ENCODE data around the gene TMEM51.
A peak's percentile ranks its signal among the peaks of the same experiment; 100 is the strongest.

Gene TMEM51

GRCh38 chr1:15137809-15138208 lies 15.7 kb upstream of the TMEM51 start:
- Mint-ChIP-seq H3K27me3 (ENCODE audit: low read depth) (peaks cover 52% of the 10 kb centered on the region), H3K4me1 (ENCODE audit: low read depth) (peaks cover 2% of the 10 kb centered on the region), H3K4me3 (no peak overlapping the region), H3K36me3 (ENCODE audit: low read depth) (no peaks in the 10 kb centered on the region), H3K9me3 (no peaks in the 10 kb centered on the region), H3K27ac (no peak overlapping the region)
- DNase-seq (ENCODE audit: low spot score) = no peak

- no peak for DNase-seq (ENCODE audit: low spot score)
- no peaks in the 10 kb centered on the region for H3K36me3 Mint-ChIP-seq (ENCODE audit: low read depth)
- H3K4me3 Mint-ChIP-seq = no peak overlapping the region
- H3K27ac Mint-ChIP-seq = no peak overlapping the region
- no peaks in the 10 kb centered on the region for H3K9me3 Mint-ChIP-seq
- peaks cover 2% of the 10 kb centered on the region for H3K4me1 Mint-ChIP-seq (ENCODE audit: low read depth)
- H3K27me3 Mint-ChIP-seq (ENCODE audit: low read depth) = peaks cover 50% of the 10 kb centered on the region
Measured at GRCh38 chr1:15139654-15140350, 13.7 kb upstream of the TMEM51 start.

GRCh38 chr1:15141935-15142539 lies 11.5 kb upstream of the TMEM51 start:
- Mint-ChIP-seq H3K27me3 (ENCODE audit: low read depth) (peaks cover 46% of the 10 kb centered on the region), H3K36me3 (ENCODE audit: low read depth) (no peaks in the 10 kb centered on the region), H3K4me1 (ENCODE audit: low read depth) (peaks cover 2% of the 10 kb centered on the region), H3K4me3 (no peak overlapping the region), H3K9me3 (no peaks in the 10 kb centered on the region), H3K27ac (no peak overlapping the region)
- no peak for DNase-seq (ENCODE audit: low spot score)

GRCh38 chr1:15145327-15145726 lies 8.2 kb upstream of the TMEM51 start:
- Mint-ChIP-seq H3K27me3 (ENCODE audit: low read depth) (peaks cover 52% of the 10 kb centered on the region), H3K4me1 (ENCODE audit: low read depth) (peaks cover 2% of the 10 kb centered on the region), H3K9me3 (no peaks in the 10 kb centered on the region), H3K4me3 (no peak overlapping the region), H3K27ac (no peak overlapping the region), H3K36me3 (ENCODE audit: low read depth) (no peaks in the 10 kb centered on the region)
- no peak for DNase-seq (ENCODE audit: low spot score)

GRCh38 chr1:15146142-15146680 lies 7.3 kb upstream of the TMEM51 start:
- H3K4me3 Mint-ChIP-seq = no peak overlapping the region
- no peak for DNase-seq (ENCODE audit: low spot score)
- H3K4me1 Mint-ChIP-seq (ENCODE audit: low read depth) = peaks cover 2% of the 10 kb centered on the region
- H3K27ac Mint-ChIP-seq = no peak overlapping the region
- peaks cover 55% of the 10 kb centered on the region for H3K27me3 Mint-ChIP-seq (ENCODE audit: low read depth)
- H3K9me3 Mint-ChIP-seq = no peaks in the 10 kb centered on the region
- no peaks in the 10 kb centered on the region for H3K36me3 Mint-ChIP-seq (ENCODE audit: low read depth)

- H3K4me3 Mint-ChIP-seq = no peak overlapping the region
- no peak overlapping the region for H3K27ac Mint-ChIP-seq
- no peaks in the 10 kb centered on the region for H3K36me3 Mint-ChIP-seq (ENCODE audit: low read depth)
- H3K9me3 Mint-ChIP-seq = no peaks in the 10 kb centered on the region
- H3K27me3 Mint-ChIP-seq (ENCODE audit: low read depth) = peaks cover 60% of the 10 kb centered on the region
- peaks cover 2% of the 10 kb centered on the region for H3K4me1 Mint-ChIP-seq (ENCODE audit: low read depth)
- DNase-seq (ENCODE audit: low spot score) = no peak
Measured at GRCh38 chr1:15146971-15147376, 6.6 kb upstream of the TMEM51 start.

GRCh38 chr1:15148004-15148403 lies 5.5 kb upstream of the TMEM51 start:
- H3K4me1 Mint-ChIP-seq (ENCODE audit: low read depth) = no peaks in the 10 kb centered on the region
- H3K4me3 Mint-ChIP-seq = no peak overlapping the region
- peaks cover 60% of the 10 kb centered on the region for H3K27me3 Mint-ChIP-seq (ENCODE audit: low read depth)
- H3K9me3 Mint-ChIP-seq = no peaks in the 10 kb centered on the region
- H3K36me3 Mint-ChIP-seq (ENCODE audit: low read depth) = no peaks in the 10 kb centered on the region
- no peak for DNase-seq (ENCODE audit: low spot score)
- H3K27ac Mint-ChIP-seq = no peak overlapping the region

- Mint-ChIP-seq H3K36me3 (ENCODE audit: low read depth) (no peaks in the 10 kb centered on the region), H3K4me1 (ENCODE audit: low read depth) (no peaks in the 10 kb centered on the region), H3K9me3 (no peaks in the 10 kb centered on the region), H3K4me3 (no peak overlapping the region), H3K27me3 (ENCODE audit: low read depth) (peaks cover 59% of the 10 kb centered on the region), H3K27ac (no peak overlapping the region)
- DNase-seq (ENCODE audit: low spot score) = no peak
Measured at GRCh38 chr1:15148475-15148874, 5.1 kb upstream of the TMEM51 start.

- Mint-ChIP-seq H3K4me1 (ENCODE audit: low read depth) (no peaks in the 10 kb centered on the region), H3K9me3 (no peaks in the 10 kb centered on the region), H3K27ac (no peak overlapping the region), H3K27me3 (ENCODE audit: low read depth) (peaks cover 59% of the 10 kb centered on the region), H3K36me3 (ENCODE audit: low read depth) (no peaks in the 10 kb centered on the region), H3K4me3 (no peak overlapping the region)
- DNase-seq (ENCODE audit: low spot score) = no peak
Measured at GRCh38 chr1:15148941-15149340, 4.6 kb upstream of the TMEM51 start.

- no peak overlapping the region for H3K27ac Mint-ChIP-seq
- peaks cover 4% of the 10 kb centered on the region for H3K4me1 Mint-ChIP-seq (ENCODE audit: low read depth)
- H3K27me3 Mint-ChIP-seq (ENCODE audit: low read depth) = peaks cover 62% of the 10 kb centered on the region
- H3K9me3 Mint-ChIP-seq = no peaks in the 10 kb centered on the region
- no peak for DNase-seq (ENCODE audit: low spot score)
- H3K36me3 Mint-ChIP-seq (ENCODE audit: low read depth) = no peaks in the 10 kb centered on the region
- H3K4me3 Mint-ChIP-seq = no peak overlapping the region
Measured at GRCh38 chr1:15150376-15150775, 3.2 kb upstream of the TMEM51 start.

GRCh38 chr1:15151377-15151806 lies 2.2 kb upstream of the TMEM51 start:
- Mint-ChIP-seq H3K4me1 (ENCODE audit: low read depth) (peaks cover 9% of the 10 kb centered on the region), H3K27ac (no peak overlapping the region), H3K9me3 (no peaks in the 10 kb centered on the region), H3K4me3 (no peak overlapping the region), H3K36me3 (ENCODE audit: low read depth) (no peaks in the 10 kb centered on the region), H3K27me3 (ENCODE audit: low read depth) (peaks cover 65% of the 10 kb centered on the region)
- DNase-seq (ENCODE audit: low spot score) = no peak

GRCh38 chr1:15151871-15152270 lies 1.7 kb upstream of the TMEM51 start:
- Mint-ChIP-seq H3K4me1 (ENCODE audit: low read depth) (peaks cover 12% of the 10 kb centered on the region), H3K27me3 (ENCODE audit: low read depth) (peaks cover 65% of the 10 kb centered on the region), H3K36me3 (ENCODE audit: low read depth) (no peaks in the 10 kb centered on the region), H3K9me3 (no peaks in the 10 kb centered on the region), H3K4me3 (no peak overlapping the region), H3K27ac (no peak overlapping the region)
- DNase-seq (ENCODE audit: low spot score) = no peak

GRCh38 chr1:15152318-15153183 lies 996 bp upstream of the TMEM51 start:
- no peak overlapping the region for H3K27ac Mint-ChIP-seq
- peak; percentile 9 for DNase-seq (ENCODE audit: low spot score)
- no peaks in the 10 kb centered on the region for H3K9me3 Mint-ChIP-seq
- H3K4me1 Mint-ChIP-seq (ENCODE audit: low read depth) = peaks cover 12% of the 10 kb centered on the region
- peaks cover 62% of the 10 kb centered on the region for H3K27me3 Mint-ChIP-seq (ENCODE audit: low read depth)
- peak overlapping the region; percentile 59 for H3K4me3 Mint-ChIP-seq
- no peaks in the 10 kb centered on the region for H3K36me3 Mint-ChIP-seq (ENCODE audit: low read depth)

Measured in T-helper 2 cell treated with Interferon-gamma antibody and Interleukin-4, amounts not matched to agents 5 μg/mL and 100 μg/mL, for 36 hours (primary cell).